ENCODE data around the gene BICDL1.

BICDL1 gene

GRCh38 chr12:120019197-120019596 lies 30.2 kb downstream of the BICDL1 start:
- Histone ChIP-seq H3F3A (ENCODE audit: insufficient read depth) (no peaks in the 10 kb centered on the region), H3K27ac (ENCODE audit: low read depth, low read length) (no peak overlapping the region), H3K4me2 (ENCODE audit: low read depth, low read length, poor library complexity, severe bottlenecking) (no peak overlapping the region), H3K9me2 (replicated peaks; ENCODE audit: insufficient read depth, low read length) (no peaks in the 10 kb centered on the region), H3K9me3 (ENCODE audit: insufficient read depth, low read length) (no peaks in the 10 kb centered on the region), H3K4me3 (ENCODE audit: insufficient read depth, low read length, poor library complexity, severe bottlenecking) (no peak overlapping the region), H2AFZ (ENCODE audit: low read depth, low read length, severe bottlenecking) (no peak overlapping the region), H3K9ac (ENCODE audit: low read length) (no peak overlapping the region), H3K79me2 (ENCODE audit: insufficient read depth, low read length) (no peaks in the 10 kb centered on the region), H3K27me3 (ENCODE audit: low read length) (no peaks in the 10 kb centered on the region), H4K20me1 (ENCODE audit: low read depth, low read length) (no peaks in the 10 kb centered on the region), H3K36me3 (ENCODE audit: low read length) (no peaks in the 10 kb centered on the region)
- TF ChIP-seq EZH2phosphoT487 (conservative IDR thresholded peaks at IDR 0.05; ENCODE audit: low read length) = no peak
- no peak for TF ChIP-seq CTCF (IDR thresholded peaks at IDR 0.05; ENCODE audit: insufficient read depth, low read length, poor library complexity, severe bottlenecking)

GRCh38 chr12:120019938-120020337 lies 30.9 kb downstream of the BICDL1 start:
- H3K79me2 ChIP-seq (ENCODE audit: insufficient read depth, low read length) = no peaks in the 10 kb centered on the region
- no peak overlapping the region for H3K4me2 ChIP-seq (ENCODE audit: low read depth, low read length, poor library complexity, severe bottlenecking)
- H3K27me3 ChIP-seq (ENCODE audit: low read length) = no peaks in the 10 kb centered on the region
- H3K27ac ChIP-seq (ENCODE audit: low read depth, low read length) = no peak overlapping the region
- no peaks in the 10 kb centered on the region for H3K9me2 ChIP-seq (replicated peaks; ENCODE audit: insufficient read depth, low read length)
- TF ChIP-seq CTCF (IDR thresholded peaks at IDR 0.05; ENCODE audit: insufficient read depth, low read length, poor library complexity, severe bottlenecking) (no peak), EZH2phosphoT487 (conservative IDR thresholded peaks at IDR 0.05; ENCODE audit: low read length) (no peak)
- H4K20me1 ChIP-seq (ENCODE audit: low read depth, low read length) = no peaks in the 10 kb centered on the region
- H3F3A ChIP-seq (ENCODE audit: insufficient read depth) = no peaks in the 10 kb centered on the region
- no peak overlapping the region for H3K4me3 ChIP-seq (ENCODE audit: insufficient read depth, low read length, poor library complexity, severe bottlenecking)
- no peaks in the 10 kb centered on the region for H3K36me3 ChIP-seq (ENCODE audit: low read length)
- H2AFZ ChIP-seq (ENCODE audit: low read depth, low read length, severe bottlenecking) = no peak overlapping the region
- no peaks in the 10 kb centered on the region for H3K9me3 ChIP-seq (ENCODE audit: insufficient read depth, low read length)
- no peak overlapping the region for H3K9ac ChIP-seq (ENCODE audit: low read length)

- Histone ChIP-seq H3K9me2 (replicated peaks; ENCODE audit: insufficient read depth, low read length) (no peaks in the 10 kb centered on the region), H3K27me3 (ENCODE audit: low read length) (no peaks in the 10 kb centered on the region), H3K4me2 (ENCODE audit: low read depth, low read length, poor library complexity, severe bottlenecking) (no peak overlapping the region), H4K20me1 (ENCODE audit: low read depth, low read length) (no peaks in the 10 kb centered on the region), H3K36me3 (ENCODE audit: low read length) (no peaks in the 10 kb centered on the region), H3K9me3 (ENCODE audit: insufficient read depth, low read length) (no peaks in the 10 kb centered on the region), H2AFZ (ENCODE audit: low read depth, low read length, severe bottlenecking) (no peak overlapping the region), H3K9ac (ENCODE audit: low read length) (no peak overlapping the region), H3K4me3 (ENCODE audit: insufficient read depth, low read length, poor library complexity, severe bottlenecking) (no peak overlapping the region), H3K79me2 (ENCODE audit: insufficient read depth, low read length) (no peaks in the 10 kb centered on the region), H3K27ac (ENCODE audit: low read depth, low read length) (no peak overlapping the region), H3F3A (ENCODE audit: insufficient read depth) (no peaks in the 10 kb centered on the region)
- TF ChIP-seq EZH2phosphoT487 (conservative IDR thresholded peaks at IDR 0.05; ENCODE audit: low read length) (no peak), CTCF (IDR thresholded peaks at IDR 0.05; ENCODE audit: insufficient read depth, low read length, poor library complexity, severe bottlenecking) (no peak)
Measured at GRCh38 chr12:120024193-120024592, 35.2 kb downstream of the BICDL1 start.
